ENCODE data around the gene DLST. TPM values are rescaled to one million over a fixed set of nuclear protein-coding genes. Genes with fewer than 3 reads are reported as not detected.

Gene DLST
- total and polyA plus RNA-seq, 3 donors from 2014 or later = 82.0 to 98.1 (median 82.8) TPM

GRCh38 chr14:74882103-74882920 lies 596 bp downstream of the DLST start:
- DNase-seq = peak; percentile 60
- 1% methylated on average over 32 to 41 of the region's 49 CpGs for whole genome bisulfite sequencing, 2 donors
- Histone ChIP-seq H3K27me3 (no peaks in the 10 kb centered on the region), H3K36me3 (ENCODE audit: low read depth, missing control alignments) (no peaks in the 10 kb centered on the region), H3K4me1 (peaks cover 20% of the 10 kb centered on the region), H3K9me3 (no peaks in the 10 kb centered on the region), H3K4me3 (peak overlapping the region; percentile 91 to 100), H3K27ac (peak overlapping the region; percentile 89 to 96)
- TF ChIP-seq CTCF (IDR thresholded peaks at IDR 0.05) = no peak
- TF ChIP-seq POLR2A (IDR thresholded peaks at IDR 0.05) = no peak
- intact Hi-C loops (cut with DNase I; ENCODE audit: low total_unique reads) = no loop called here

GRCh38 chr14:74886001-74886400 lies 4.3 kb downstream of the DLST start:
- peaks cover 23% of the 10 kb centered on the region for H3K4me1 ChIP-seq
- 78 to 87% methylated on average over 3 of the region's 3 CpGs for WGBS, 2 donors
- H3K27me3 ChIP-seq = no peaks in the 10 kb centered on the region
- H3K27ac ChIP-seq = no peak overlapping the region
- H3K9me3 ChIP-seq = no peaks in the 10 kb centered on the region
- intact Hi-C loops (cut with DNase I; ENCODE audit: low total_unique reads) = no loop called here
- TF ChIP-seq POLR2A (IDR thresholded peaks at IDR 0.05) (no peak), CTCF (IDR thresholded peaks at IDR 0.05) (no peak)
- no peak for DNase-seq
- no peaks in the 10 kb centered on the region for H3K36me3 ChIP-seq (ENCODE audit: low read depth, missing control alignments)
- H3K4me3 ChIP-seq = no peak overlapping the region

- no peak for DNase-seq
- WGBS, 2 donors = 70 to 74% methylated on average over 12 of the region's 12 CpGs
- Histone ChIP-seq H3K36me3 (ENCODE audit: low read depth, missing control alignments) (no peaks in the 10 kb centered on the region), H3K9me3 (no peaks in the 10 kb centered on the region), H3K4me3 (no peak overlapping the region), H3K4me1 (peaks cover 14% of the 10 kb centered on the region), H3K27me3 (no peaks in the 10 kb centered on the region), H3K27ac (peak overlapping the region in 1 of 2 donors; percentile 31)
- intact Hi-C loops (cut with DNase I; ENCODE audit: low total_unique reads) = no loop called here
- TF ChIP-seq POLR2A (IDR thresholded peaks at IDR 0.05) = no peak
- no peak for TF ChIP-seq CTCF (IDR thresholded peaks at IDR 0.05)
These were observed 6.7 kb downstream of the DLST start for GRCh38 chr14:74888164-74889158.

GRCh38 chr14:74890262-74890661 lies 8.5 kb downstream of the DLST start:
- no peaks in the 10 kb centered on the region for H3K9me3 ChIP-seq
- no peak overlapping the region for H3K4me3 ChIP-seq
- H3K27ac ChIP-seq = no peak overlapping the region
- DNase-seq = no peak
- intact Hi-C loops (cut with DNase I; ENCODE audit: low total_unique reads) = no loop called here
- TF ChIP-seq CTCF (IDR thresholded peaks at IDR 0.05) (no peak), POLR2A (IDR thresholded peaks at IDR 0.05) (no peak)
- no peaks in the 10 kb centered on the region for H3K27me3 ChIP-seq
- peaks cover 3% of the 10 kb centered on the region for H3K4me1 ChIP-seq
- H3K36me3 ChIP-seq (ENCODE audit: low read depth, missing control alignments) = no peaks in the 10 kb centered on the region
- WGBS, 2 donors = 91 to 92% methylated on average over 6 of the region's 6 CpGs
